Muscle of leg (tissue), 16 donors: Measurements from ENCODE around the gene CFAP73. TPM values are rescaled to one million over a fixed set of nuclear protein-coding genes. Genes with fewer than 3 reads are reported as not detected.

ENCODE experiments used
- DNase-seq: peaks from one replicate; pipeline ENCODE4 v3.0.0; 2013
- H3K27ac ChIP-seq: one replicate; pipeline ENCODE4 v1.5.1; 2013; ENCODE audit warnings: mild to moderate bottlenecking, low read length, control low read depth
- H3K27me3 ChIP-seq: one replicate; pipeline ENCODE4 v1.6.1; 2013; ENCODE audit warnings: low read length; ENCODE audit not compliant: control insufficient read depth, insufficient read depth
- H3K36me3 ChIP-seq: one replicate; pipeline ENCODE4 v1.6.1; 2013; ENCODE audit warnings: low read length; ENCODE audit not compliant: control insufficient read depth, insufficient read depth
- H3K4me1 ChIP-seq: one replicate; pipeline ENCODE4 v1.6.1; 2013; ENCODE audit warnings: low read length; ENCODE audit not compliant: control insufficient read depth, insufficient read depth
- H3K4me3 ChIP-seq: one replicate; pipeline ENCODE4 v1.5.1; 2013; ENCODE audit warnings: low read length, control low read depth
- H3K9me3 ChIP-seq: replicated peaks from 2 replicates; pipeline ENCODE4 v1.6.1; 2013; ENCODE audit warnings: low read depth, low read length; ENCODE audit not compliant: control insufficient read depth
- WGBS: methylation state at CpG from one replicate; pipeline ENCODE4 v1.1.5; 2013; ENCODE audit warnings: missing lambda C conversion rate; ENCODE audit not compliant: insufficient coverage; 5-methylcytosine and 5-hydroxymethylcytosine counted together
- long read RNA-seq, 11 donors: transcript quantifications; one replicate each; lab custom pipeline, GENCODE V29; 2026
- polyA plus RNA-seq, 8 donors: library from polyadenylated mRNA; unstranded; fragments of 120-200 nt; gene quantifications; one replicate each; pipeline versions ENCODE4 v1.2.1 to v1.2.3, GENCODE V29; 2013; ENCODE audit warnings: inconsistent platforms in 1 of 8, low replicate concordance in 1 of 8; ENCODE audit not compliant: insufficient read length in 8 of 8, insufficient read depth in 1 of 8
- total RNA-seq: library from RNA; stranded (reverse); fragments of 120-200 nt; gene quantifications from one replicate; pipeline ENCODE4 v1.2.4, GENCODE V29; 2013

Gene CFAP73
- total RNA-seq, result not detected
- under 1 TPM in 6 of 8 donors, not detected in 2; 0.16 to 0.47 (median 0.18) TPM for polyA plus RNA-seq
- long read RNA-seq, donor 1, result 0 reads
- long read RNA-seq, donor 2, result 0 reads
- long read RNA-seq, donor 3, result 0 reads
- long read RNA-seq, donor 4, result 0 reads
- long read RNA-seq, donor 5, result 0 reads
- long read RNA-seq, donor 6, result 0 reads
- long read RNA-seq, donor 7, result 0 reads
- long read RNA-seq, donor 8, partial matches to known transcripts, result 5 of 5 reads
- long read RNA-seq, donor 8, other reads (novel, unspliced or antisense), result 0 of 5 reads
- long read RNA-seq, donor 9, partial matches to known transcripts, result 8 of 8 reads
- long read RNA-seq, donor 9, other reads (novel, unspliced or antisense), result 0 of 8 reads
- long read RNA-seq, donor 10, result 0 reads
- long read RNA-seq, donor 11, result 0 reads

DNA sequence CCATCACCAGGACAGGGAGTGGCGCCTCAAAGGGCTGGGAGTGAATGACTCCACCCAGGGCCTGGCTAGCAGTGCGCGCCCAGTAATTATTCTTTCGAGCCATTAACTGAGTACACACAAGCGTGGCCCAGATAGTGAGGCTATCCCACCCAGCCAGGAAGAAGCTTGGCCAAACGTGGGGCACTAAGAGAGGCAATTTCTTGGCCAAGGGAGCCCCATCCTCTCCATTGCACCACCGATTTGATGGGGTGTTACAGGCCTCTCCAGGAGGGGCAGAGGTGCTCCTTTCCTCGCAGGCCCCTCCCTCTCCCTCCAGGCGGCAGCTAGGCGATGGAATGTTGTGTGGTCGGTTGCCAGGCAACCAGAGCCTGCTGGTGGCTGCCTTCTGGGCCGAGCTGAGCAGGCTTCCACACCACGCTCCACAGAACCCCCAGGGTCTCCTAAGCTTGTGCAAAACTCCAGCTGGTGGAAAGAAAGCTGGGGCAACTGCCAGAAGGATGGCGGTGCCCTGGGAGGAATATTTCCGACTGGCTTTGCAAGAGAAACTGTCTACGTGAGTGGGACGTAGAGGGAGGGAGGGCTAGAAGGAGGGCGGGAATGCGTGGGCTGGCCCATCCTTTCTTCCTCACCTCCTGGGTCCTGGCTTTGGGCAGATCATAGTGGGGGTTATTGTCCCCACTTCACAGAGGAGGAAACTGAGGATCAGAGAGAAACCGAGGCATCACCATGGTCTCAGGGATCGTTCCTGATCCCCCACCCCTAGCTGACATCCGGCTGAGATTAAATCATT, at the start of gene CFAP73:
TSS of gene CFAP73 (plus strand) at position 364 of the 790 bp plus-strand sequence. CDS start at position 498, 134 bp downstream.
- Histone ChIP-seq H3K27me3 (peaks cover 57% of the 10 kb centered on the region), H3K4me3 (no peak within 1 kb of the TSS), H3K36me3 (no peaks in the 10 kb centered on the region), H3K9me3 (no peaks in the 10 kb centered on the region), H3K4me1 (peaks cover 25% of the 10 kb centered on the region), H3K27ac (no peak within 1 kb of the TSS)
- peak; percentile 78 for DNase-seq
- WGBS, result 33% methylated on average over 6 of the region's 22 CpGs

DNA sequence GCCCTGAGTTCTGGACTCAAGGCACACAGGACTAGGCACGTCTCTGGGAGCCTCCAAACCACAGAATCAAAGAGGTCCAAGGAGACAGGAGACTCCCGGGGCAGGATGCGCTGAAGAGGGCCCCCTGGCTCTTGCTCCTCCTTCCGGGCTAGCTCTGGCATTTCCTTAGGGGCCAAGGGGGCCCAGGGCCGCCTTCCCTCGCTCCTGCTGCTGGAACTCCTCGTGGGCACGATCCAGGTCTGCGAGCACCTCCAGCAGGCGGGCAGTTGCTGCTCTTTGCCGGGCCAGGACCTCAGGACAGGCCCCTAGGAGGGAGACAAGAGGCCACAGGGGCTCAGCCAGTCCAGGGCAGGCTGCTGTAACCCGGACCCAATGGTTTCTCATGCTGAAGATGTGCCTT, 49.8 kb upstream of the CFAP73 start:
- WGBS, result 45% methylated on average over 11 of the region's 12 CpGs
- no peak overlapping the region for H3K27ac ChIP-seq
- H3K27me3 ChIP-seq, result peaks cover 20% of the 10 kb centered on the region
- no peak overlapping the region for H3K4me3 ChIP-seq
- H3K9me3 ChIP-seq, result no peaks in the 10 kb centered on the region
- no peak for DNase-seq
- H3K4me1 ChIP-seq, result peaks cover 7% of the 10 kb centered on the region
- no peaks in the 10 kb centered on the region for H3K36me3 ChIP-seq

DNA sequence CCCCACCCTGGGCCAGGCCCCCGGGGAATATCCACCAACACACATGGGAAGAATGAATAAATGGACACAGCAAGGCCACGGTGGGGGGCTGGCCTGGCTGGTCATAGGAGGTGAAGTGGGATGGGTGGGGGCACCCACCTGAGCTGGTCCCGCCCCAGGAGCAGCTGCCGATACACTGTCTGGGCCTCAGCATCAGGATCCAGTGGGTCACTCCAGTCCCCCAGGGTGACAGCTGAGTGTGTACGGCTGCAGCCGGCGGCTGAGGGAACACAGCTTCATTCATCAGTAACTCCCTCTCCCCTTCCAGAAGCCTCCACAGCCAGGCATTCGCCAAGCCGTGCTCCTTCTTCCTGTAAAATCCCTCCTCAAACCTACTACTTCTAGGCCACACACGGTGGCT, 47.8 kb upstream of the CFAP73 start:
- Histone ChIP-seq H3K27me3 (peaks cover 27% of the 10 kb centered on the region), H3K4me1 (peaks cover 7% of the 10 kb centered on the region), H3K4me3 (no peak overlapping the region), H3K36me3 (no peaks in the 10 kb centered on the region), H3K27ac (no peak overlapping the region), H3K9me3 (no peaks in the 10 kb centered on the region)
- DNase-seq, result no peak
- WGBS, result 67% methylated on average over 3 of the region's 10 CpGs

DNA sequence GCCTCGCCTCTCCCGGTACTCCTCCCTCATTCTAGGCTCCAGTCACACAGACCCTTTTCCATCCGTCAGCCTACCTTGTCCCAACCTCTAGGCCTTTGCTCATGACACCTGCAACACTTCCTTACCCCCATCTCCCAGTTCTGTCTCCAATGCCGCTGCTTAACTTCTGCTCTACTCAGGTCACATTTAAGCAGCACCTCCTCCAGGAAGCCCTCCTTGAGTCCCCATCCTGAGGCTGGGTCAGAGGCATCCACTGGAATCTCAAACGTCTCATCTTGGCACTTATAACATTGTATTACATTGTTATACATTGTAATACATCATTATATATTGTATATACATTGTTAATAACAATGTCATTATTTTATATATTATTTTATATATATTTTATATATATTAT, 46.7 kb upstream of the CFAP73 start:
- Histone ChIP-seq H3K4me1 (peaks cover 6% of the 10 kb centered on the region), H3K27ac (no peak overlapping the region), H3K36me3 (no peaks in the 10 kb centered on the region), H3K9me3 (no peaks in the 10 kb centered on the region), H3K4me3 (no peak overlapping the region), H3K27me3 (peaks cover 27% of the 10 kb centered on the region)
- DNase-seq, result no peak
- WGBS, result 69% methylated on average over 4 of the region's 5 CpGs

DNA sequence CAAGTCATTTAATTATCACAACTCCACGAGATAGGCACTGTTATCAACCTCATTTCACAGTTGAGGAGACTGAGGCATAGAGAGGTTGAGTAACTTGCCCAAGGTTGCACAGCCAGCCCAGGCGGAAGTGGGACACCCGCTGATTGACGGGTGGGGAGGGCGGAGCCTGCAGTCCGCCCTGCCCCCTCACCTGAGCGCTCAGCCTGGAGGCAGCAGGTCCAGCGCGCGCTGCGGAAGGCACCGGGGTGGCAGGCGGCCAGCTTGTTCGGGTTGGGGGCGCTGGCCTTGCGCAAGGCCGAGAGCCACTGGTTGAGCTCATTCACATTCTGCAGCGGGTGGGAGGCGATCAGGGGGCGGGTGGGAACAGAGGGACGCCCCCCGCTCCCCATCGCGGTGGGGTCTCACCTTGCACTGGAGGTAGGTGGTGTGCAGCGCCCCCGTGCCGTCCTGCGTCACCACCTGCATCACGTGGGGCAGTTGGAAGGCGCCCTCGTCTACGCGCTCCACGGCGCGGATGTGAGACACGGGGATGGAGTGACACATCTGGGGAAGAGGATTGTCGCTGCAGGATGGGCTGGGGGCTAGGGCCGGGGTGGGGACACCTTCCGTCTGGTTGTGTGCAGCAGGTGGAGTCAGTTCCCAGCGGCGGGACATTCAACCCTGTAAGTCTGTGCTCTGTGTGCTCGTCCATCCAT, 45.6 kb upstream of the CFAP73 start:
- H3K4me3 ChIP-seq, result no peak overlapping the region
- H3K4me1 ChIP-seq, result no peaks in the 10 kb centered on the region
- no peak overlapping the region for H3K27ac ChIP-seq
- DNase-seq, result no peak
- H3K27me3 ChIP-seq, result peaks cover 27% of the 10 kb centered on the region
- WGBS, result 3% methylated on average over 39 of the region's 43 CpGs
- H3K36me3 ChIP-seq, result no peaks in the 10 kb centered on the region
- no peaks in the 10 kb centered on the region for H3K9me3 ChIP-seq

DNA sequence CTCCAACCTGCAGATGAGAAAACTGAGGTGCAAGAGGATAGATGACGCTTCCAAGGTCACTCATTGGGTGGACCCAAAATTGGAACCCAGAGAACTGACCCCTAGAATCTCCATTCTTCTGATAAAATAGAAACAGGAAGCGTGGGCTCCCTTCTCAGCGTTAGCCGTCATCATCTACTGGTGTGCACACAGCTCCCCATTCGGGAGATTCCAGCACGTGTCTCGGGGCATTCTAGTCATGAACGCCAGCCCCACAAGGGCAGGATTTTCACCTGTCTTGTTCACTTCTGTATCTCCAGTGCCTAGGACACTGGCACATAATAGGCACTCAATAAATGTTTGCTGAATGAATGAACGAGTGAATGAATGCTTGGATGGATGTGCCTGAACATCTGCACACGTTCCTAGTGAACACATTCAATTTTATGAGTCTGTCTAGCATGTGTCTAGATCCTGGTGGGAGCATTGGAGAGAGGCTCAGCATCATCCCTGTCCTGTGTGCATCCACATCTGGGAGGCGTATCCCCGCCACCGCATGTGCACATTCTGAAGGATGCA, 44.5 kb upstream of the CFAP73 start:
- no peaks in the 10 kb centered on the region for H3K9me3 ChIP-seq
- no peak overlapping the region for H3K4me3 ChIP-seq
- H3K27me3 ChIP-seq, result peaks cover 30% of the 10 kb centered on the region
- H3K36me3 ChIP-seq, result no peaks in the 10 kb centered on the region
- no peaks in the 10 kb centered on the region for H3K4me1 ChIP-seq
- DNase-seq, result no peak
- H3K27ac ChIP-seq, result no peak overlapping the region
- WGBS, result 77% methylated on average over 12 of the region's 13 CpGs

DNA sequence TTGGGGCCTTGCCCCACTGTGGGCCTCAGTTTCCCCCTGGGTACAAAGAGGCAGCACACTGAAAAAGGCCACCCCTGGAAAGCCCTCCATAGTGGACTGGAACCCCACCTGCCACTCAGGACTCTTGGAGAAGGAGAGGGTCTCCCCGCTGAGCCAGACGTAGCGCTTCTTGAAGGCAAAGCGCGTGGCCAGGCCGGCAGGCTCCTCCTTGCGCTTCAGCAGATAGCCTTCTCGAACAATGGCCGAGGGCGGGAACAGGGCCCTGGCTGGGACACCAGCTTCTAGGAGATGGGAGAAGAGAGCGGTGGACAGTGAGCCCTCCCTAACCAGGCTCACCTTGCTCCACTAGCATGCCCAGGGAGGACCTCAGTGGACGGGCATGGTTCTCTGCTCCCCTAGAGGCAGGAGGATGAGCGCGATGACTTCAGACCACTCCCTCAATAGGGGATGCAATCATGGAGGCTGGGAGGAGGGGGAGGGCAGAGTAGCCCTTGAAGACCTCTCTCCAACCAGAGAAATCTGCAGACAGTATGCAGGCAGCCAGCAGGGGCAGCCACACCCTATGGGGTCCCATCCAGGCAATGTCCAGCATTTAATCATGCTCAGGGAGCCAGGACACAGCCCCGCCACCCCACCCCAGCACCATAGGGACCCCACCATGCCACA, 43.8 kb upstream of the CFAP73 start:
- Histone ChIP-seq H3K4me1 (no peaks in the 10 kb centered on the region), H3K9me3 (no peaks in the 10 kb centered on the region), H3K27ac (no peak overlapping the region), H3K36me3 (no peaks in the 10 kb centered on the region), H3K4me3 (no peak overlapping the region), H3K27me3 (peaks cover 30% of the 10 kb centered on the region)
- DNase-seq, result no peak
- WGBS, result 87% methylated on average over 10 of the region's 15 CpGs

DNA sequence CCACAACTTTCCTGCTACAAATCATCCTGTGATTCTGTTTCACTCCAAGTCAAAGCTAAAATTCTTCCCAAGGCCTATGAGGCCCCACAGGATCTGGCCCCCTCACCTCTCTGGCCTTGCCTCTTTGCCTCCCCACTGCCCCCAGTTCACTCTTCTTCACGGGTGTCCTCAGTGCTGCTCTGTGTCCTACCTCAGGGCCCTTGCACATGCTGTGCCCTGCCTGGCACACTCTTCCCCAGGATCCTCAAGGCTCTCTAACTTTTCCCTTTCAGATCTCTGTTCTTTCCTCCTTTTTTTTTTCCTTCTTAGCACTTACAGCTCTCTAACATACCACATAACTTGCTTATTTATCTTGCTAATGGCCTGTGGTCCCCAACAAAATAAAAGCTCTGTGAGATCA, 43.2 kb upstream of the CFAP73 start:
- Histone ChIP-seq H3K4me1 (no peaks in the 10 kb centered on the region), H3K36me3 (no peaks in the 10 kb centered on the region), H3K27me3 (peaks cover 29% of the 10 kb centered on the region), H3K27ac (no peak overlapping the region), H3K9me3 (no peaks in the 10 kb centered on the region), H3K4me3 (no peak overlapping the region)
- 68% methylated on average over 1 of the region's 1 CpG for WGBS
- no peak for DNase-seq

DNA sequence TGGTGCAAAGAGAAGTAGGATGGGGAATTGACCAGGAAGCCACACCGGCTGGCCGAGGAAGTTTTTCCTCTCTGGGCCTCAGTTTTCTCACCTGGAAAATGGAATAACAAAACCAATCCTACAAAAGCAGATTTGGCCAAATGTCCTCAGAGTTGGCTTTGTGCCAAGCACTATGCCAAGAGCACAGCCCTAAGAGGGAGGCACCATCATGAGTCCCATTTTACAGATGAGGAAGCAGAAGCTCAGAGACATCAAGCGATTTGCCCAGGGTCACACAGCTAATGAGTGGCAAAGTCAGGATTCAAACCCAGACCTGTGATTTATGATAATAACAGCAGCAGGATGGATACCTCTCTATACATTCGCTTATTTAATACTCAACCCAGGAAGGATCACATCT, 41.2 kb upstream of the CFAP73 start:
- 100% methylated on average over 1 of the region's 4 CpGs for WGBS
- DNase-seq, result no peak
- Histone ChIP-seq H3K27ac (no peak overlapping the region), H3K4me1 (no peaks in the 10 kb centered on the region), H3K36me3 (no peaks in the 10 kb centered on the region), H3K4me3 (no peak overlapping the region), H3K27me3 (peaks cover 31% of the 10 kb centered on the region), H3K9me3 (no peaks in the 10 kb centered on the region)
